Stimulated activated CD8-positive, alpha-beta memory T cell treated with anti-CD3 and anti-CD28 coated beads, Interleukin-2, amount 100 ng/mL, for 48 hours (primary cell): ENCODE data around the gene MYH11.
"Not testable (repeated sequence)": the region's sequence is repeated elsewhere in the genome, so short reads cannot be mapped to it uniquely, and the experiment has no call there.

ENCODE experiments used
- DNase-seq, 2 donors: peaks; one replicate each; pipeline ENCODE4 v3.0.0-alpha.2; 2020; ENCODE audit warnings: low read depth in 2 of 2

Gene MYH11

DNA sequence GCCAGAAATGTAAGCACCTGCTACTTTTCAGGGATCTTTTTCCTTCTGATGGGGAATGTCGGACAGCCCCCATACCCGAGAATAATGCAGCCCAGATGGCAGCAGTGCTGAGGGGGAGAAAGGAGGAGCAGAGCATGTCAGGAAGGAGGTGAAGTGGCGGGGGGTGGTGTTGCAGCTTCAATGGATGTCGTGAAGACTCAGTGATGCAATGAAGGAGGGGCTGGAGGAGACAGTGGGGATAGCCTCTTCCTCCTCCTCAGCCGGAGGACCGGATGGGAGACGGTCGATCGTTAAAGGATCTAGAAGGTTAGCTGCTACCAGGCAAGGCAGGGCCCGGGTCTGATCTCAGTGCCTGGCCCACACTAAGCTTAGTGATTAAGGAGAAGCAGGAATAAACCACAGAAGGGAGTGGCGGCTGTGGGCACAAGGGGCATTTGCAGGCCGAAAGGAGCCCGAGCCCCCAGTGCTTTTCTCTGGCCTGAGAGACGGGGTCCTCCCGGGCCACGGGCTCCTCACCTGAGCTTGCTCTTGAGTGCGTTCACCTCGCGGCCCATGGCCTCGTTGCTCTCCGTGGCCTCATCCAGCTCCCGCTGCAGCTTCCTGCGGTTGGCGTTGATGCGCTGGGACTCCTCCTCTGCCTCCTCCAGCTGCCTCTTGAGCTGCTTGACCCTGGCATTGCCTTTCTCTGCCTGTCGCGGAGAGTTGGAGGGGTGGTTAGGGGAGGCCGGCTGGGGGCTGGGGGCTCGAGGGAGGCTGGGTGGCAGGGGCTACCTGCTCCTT lies 142.2 kb downstream of the MYH11 start:
- no peak for DNase-seq

DNA sequence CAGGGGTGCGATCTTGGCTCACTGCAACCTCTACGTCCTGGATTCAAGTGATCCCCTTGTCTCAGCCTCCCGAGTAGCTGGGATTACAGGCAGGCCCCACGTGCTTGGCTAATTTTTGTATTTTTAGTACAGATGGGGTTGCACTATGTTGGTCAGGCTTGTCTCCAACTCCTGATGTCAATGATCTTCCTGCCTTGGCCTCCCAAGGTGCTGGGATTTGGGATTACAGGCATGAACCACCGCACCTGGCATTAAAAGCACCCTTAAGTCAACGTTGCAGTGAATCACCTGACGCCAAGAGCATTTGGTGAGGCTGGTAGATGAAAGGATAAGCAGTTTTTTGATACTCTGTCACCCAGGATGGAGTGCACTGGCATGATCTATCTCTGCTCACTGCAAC lies 147.8 kb downstream of the MYH11 start:
- no peak for DNase-seq

DNA sequence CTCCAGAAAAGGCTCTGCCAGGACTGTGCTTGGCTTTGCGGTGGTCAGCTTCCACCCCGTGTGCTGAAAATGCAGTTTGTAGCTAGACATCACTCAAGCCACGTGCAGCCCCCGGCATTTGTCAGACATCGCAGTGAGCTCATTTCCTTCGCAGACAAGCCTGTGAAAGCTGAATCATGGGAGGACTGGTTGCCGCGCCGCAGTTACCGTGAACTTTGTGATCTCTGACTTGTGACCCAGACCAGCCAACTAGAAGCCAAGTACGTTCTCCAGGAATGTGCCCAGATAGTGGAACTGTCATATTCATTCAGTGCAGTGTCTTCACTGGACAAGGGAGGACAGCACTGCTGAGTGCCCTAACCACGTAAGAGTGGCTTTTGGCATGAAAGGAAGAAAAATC lies 148.7 kb downstream of the MYH11 start:
- no peak for DNase-seq

DNA sequence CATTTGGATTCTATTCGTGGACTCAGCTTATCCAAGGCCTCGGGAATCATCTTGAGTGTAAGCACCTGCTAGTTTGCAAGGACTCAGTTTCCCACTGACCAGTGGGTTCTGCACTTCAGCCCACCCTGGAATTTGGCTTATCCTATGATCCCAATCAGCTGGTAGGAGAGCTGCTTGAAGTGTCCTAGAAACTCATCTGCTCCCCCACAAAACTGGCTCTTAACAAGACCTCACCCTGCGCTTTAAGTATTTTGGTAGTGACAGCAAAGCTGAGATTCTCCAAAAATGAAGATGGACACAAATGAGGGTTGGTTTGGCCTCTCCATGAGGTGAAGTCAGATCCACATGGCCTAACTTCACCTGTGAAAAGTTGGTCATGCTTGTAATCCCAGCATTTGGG lies 149.5 kb downstream of the MYH11 start:
- no peak for DNase-seq

DNA sequence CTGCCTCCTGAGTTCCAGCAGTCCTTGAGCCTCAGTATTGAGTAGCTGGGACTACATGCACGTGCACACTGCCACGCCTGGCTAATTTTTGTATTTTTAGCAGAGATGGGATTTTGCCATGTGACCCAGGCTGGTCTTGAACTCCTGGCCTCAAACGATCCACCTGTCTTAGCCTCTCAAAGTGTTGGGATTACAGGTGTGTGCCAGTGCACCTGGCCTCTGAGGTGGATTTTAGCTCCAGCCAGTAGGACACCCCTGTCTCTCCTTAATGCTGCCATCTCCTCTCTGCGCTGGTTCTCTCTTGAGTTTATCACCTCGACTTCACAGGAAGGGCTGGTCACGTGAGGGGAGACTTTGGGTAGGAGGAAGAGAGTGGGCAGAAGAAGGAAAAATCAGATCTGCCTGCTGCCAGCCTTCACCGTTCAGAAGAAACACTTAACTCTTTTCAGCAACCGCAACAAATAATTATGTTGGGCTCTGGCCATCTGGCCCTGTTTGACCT lies 151.7 kb downstream of the MYH11 start:
- DNase-seq, result no peak

DNA sequence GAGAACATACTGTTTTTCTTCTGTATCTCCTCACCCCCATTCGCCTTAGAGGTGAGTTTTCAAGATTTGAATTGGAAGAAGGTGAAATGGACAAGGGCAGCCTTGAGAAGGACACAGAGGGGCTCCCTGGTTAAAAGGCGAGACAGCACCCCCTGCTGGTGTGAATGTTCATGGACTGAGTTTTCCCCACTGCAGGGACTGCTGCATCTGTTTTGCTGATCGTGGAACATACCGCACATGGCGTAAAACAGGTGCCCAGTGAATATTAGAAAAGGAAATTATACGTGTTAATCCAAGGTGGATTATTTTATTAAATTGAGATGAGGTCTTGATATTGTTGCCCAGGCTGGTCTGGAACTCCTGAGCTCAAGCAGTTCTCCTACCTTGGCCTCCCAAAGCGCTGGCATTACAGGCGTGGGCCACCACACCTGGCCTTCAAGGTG lies 152.3 kb downstream of the MYH11 start:
- peak; percentile 54 to 70 for DNase-seq

DNA sequence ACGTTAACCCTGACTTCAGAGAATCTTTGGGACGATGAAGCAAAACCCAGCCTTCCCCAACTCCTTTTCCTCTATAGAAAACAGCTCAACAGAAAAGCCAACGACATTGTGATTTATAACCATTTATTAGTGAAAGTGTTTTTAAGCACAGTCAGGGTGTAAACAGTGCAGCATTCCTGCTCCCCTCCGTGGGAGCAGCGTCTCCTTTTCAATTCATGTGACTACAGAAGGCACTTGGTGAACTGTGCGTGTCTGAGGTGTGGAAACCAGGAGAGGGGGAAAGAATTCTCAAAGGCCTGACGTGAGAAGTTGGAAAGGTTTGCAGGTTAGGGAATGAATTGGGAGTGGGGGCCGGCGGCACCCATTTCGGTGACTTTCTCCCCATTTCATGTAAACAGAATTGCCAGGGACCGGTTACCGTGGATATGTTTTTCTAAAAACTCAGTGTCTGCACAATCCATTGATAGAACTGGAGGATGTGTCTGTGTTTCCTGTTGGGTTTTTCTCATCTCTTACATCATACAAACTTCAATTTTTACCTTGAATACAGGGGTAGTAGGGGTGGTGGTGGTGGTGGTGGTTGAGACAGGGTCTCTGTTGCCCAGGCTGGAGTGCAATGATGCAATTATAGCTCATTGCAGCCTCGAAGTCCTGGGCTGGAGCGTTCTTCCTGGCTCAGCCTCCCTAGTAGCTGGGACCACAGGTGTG lies 153.6 kb downstream of the MYH11 start:
- DNase-seq, result no peak

DNA sequence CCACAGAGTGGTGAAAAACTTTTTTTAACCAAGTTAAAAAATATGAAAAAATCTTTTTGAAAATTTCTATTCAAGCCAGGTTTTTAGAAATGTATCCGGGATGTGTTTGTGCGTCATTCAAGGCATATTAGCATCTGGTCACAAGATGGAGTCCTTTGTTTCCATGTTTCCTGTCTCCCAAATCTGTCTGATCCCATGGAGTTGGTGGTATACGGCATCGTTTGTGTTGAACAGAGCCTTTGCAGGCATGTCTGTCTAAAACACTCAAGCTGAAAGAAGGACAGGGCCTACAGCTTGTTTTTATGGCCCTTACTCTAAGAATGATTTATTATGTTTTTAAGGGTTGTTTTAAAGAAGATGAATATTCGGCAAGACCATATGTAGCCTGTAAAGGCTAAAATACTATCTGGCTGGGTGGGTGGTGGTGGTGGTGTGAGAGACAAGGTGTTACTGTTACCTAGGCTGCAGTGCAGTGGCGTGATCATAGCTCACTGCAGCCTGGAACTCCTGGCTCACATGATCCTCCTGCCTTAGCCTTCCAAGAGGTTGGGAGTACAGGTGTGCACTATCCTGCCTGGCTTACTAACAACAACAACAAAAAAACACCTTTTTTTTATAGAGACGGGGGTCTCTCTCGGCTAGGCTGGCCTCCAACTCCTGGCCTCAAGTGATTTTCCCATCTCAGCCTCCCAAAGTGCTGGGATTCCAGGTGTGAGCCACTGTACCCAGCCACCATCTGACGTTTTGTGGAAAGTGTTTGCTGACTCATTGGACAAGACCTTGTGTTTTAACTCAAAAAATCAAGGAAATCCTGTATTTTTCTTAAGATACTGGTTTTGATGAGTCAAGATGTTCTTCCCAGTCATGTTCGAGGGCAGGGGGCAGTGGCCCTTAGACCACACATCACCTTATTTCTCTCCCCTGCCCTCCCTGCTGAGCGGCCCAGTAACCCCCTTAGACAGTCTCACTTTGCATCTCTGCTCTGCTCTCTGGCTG lies 154.6 kb downstream of the MYH11 start:
- DNase-seq, result no peak

DNA sequence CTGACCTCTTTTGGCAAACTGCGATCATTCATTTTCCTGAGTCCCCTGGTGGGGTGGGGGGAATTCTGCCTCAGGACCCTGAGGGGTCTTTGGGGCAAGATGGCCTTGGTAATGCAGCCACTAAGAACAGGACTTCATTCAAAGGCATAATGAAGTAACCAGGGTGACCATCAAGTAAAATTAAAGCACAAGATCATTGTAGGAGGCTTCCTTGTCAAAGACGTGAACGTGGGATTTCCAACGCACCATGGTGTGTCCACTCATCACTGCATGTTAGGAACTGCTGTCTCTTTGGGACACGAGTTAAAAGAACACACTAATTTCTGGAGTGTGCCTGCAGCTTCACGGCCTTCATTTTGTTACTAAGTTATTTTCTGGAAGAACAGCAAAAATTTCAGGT lies 155.5 kb downstream of the MYH11 start:
- DNase-seq, result no peak

DNA sequence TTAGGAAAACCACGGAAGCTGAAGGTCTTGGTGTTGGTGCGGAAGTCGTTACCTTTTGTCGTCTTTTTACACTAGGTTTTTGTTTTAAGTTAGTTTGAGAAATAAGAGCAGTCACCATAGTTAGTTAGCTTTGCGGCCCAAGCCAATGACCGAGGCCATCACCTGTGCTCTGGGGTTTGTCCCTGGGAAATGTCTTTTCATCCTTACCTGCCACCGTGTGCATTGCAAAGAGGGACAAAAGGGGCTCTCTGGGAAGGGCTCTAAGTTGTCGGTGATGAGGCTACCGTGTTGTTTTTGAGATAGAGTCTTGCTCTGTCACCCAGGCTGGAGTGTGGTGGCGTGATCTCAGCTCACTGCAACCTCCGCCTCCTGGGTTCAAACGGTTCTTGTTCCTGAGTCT lies 157.0 kb downstream of the MYH11 start:
- DNase-seq, result no peak

DNA sequence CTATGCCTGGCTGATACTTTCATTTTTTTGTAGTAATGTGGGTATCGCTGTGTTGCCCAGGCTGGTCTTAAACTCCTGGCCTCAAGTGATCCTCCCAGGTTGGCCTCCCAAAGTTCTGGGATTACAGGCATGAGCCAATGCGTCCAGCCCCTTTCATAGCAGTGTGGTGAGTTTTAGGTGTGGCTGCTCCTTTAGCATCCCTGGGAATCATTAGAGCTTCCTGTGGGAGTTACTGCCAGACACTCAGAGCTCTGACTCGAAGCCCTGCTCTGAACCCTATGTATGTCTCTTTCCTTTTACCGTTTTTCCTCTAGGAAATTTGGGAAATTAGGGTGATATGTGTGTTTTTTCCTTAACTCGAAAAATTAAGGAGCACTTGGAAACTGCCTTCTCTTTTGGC lies 162.3 kb downstream of the MYH11 start:
- DNase-seq, result no peak

DNA sequence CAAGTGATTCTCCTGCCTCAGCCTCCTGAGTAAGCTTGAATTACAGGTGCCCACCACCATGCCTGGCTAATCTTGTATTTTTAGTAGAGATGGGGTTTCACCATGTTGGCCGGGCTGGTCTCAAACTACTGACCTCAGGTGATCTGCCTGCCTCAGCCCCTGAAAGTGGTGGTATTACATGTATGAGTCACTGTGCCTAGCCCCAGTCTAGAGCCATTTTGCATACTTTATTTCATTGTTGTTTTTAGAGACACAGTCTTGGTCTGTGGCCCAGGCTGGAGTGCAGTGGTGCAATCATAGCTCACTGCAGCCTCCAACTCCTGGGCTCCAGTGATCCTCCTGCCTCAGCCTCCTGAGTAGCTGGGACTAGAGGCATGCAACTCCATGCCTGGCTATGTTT lies 164.3 kb downstream of the MYH11 start:
- not testable (repeated sequence) for DNase-seq

DNA sequence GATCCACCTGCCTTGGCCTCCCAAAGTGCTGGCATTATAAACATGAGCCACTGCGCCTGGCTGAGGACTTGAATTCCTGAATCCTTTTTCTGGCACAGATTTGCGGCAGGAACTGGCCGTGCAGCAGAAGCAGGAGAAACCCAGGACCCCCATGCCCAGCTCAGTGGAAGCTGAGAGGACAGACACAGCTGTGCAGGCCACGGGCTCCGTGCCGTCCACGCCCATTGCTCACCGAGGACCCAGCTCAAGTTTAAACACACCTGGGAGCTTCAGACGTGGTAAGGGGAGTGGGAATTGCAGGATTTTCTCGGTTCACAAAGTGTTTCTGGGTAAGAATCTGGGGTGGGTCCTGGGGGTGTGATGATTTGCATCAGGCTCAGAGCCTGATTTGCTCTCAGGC lies 165.8 kb downstream of the MYH11 start:
- DNase-seq, result no peak

DNA sequence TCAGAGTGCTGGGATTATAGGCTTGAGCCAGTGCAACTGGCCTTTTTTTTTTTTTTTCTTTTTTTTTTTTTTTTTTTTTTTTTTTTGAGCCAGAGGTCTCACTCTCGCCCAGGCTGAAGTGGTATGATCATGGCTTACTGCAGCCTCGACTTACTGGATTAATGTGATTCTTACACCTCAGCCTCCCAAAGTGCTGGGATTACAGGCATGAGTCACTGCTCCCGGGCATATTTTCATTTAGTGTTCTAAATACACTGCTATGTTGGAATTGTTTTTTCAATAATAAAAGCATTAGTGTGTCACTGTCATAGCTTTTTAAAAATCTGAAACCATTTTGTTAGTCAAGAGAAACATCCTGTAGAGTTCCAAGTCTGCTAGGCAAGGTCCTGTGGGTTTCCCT lies 166.5 kb downstream of the MYH11 start:
- no peak for DNase-seq

DNA sequence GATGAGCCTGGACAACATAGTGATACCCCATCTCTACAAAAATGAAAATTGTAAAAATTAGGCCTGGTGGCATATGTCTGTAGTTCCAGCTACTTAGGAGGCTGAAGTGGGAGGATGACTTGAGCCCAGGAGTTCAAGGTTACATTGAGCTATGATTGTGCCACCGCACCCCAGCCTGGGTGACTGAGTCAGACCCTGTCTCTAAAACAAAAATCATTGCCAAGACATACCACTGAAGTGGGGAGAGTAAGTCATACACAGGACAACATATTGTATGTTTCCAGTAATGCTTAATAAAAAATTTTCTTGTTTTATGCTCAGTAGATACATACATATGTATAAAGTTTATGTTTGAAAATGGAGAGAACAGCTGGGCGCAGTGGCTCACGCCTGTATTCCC lies 167.5 kb downstream of the MYH11 start:
- no peak for DNase-seq

DNA sequence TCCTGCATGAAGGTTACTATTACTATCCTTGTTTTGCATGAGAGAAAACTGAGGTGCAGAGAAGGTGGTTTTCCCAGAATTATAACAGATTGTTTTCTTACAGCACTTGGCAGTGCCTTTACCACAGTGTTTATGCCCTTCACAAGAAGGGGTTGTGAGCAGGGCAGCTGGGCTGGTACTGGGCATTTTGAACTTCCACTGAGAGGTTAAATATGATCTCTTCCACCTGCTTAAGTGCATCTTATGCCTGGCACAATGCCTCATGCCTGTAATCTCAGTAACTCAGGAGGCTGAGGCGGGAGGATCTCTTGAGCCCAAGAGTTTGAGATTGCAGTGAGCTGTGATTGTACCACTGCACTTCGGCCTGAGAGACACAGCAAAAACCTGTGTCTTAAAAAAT lies 170.5 kb downstream of the MYH11 start:
- DNase-seq, result no peak

DNA sequence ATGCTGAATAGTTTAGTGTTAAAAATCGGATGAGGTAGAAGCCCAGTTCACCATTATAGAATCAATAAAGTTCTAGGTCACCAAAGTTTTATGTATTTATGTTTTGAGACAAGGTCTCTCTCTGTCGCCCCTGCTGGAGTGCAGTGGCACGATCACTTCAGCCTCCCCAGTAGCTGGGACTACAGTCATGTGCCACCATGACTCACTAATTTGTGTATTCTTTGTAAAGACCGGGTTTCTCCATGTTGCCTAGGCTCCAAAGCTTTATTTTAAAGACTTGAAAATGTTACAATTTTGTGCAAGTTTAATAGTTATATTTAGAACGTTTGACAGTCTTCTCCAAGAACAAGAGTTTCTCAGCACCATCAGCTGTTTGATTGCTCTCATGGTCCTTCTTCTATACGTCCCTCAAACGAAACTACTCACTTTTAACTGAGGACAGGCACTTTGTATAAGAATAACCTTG lies 174.7 kb downstream of the MYH11 start:
- DNase-seq, result peak in 1 of 2 donors; percentile 32

DNA sequence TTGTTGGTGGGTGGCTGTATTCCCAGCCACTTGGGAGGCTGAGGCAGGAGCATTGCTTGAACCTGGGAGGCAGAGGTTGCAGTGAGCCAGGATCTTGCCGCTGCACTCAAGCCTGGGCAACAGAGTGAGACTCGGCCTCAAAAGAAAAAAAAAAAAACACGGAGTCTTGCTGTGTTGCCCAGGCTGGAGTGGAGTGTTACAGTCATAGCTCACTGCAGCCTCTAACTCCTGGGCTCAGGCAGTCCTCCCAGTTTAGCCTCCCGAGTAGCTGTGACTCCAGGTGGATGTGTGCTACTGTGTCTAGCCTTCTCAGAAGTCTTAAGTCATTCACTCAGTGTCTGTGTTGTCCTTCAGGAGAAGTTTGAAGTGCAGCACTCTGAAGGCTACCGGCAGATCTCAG lies 179.4 kb downstream of the MYH11 start:
- no peak for DNase-seq

DNA sequence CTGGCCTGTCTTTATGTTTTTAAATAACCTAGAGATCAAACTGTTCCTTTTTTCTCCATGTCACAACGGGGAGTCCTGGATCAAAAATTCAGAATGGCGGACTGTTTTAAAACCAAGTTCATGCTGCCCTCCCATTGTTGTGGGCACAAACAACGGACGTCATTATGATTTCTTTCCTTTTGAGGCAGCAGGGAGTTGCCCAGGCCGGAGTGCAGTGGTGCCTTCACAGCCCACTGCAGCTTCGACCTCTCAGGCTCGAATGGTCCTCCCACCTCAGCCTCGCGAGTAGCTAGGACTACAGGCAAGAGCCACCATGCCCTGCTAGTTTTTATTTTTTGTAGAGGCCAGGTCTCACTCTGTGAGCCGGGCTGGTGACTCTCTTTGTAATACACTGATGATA lies 180.3 kb downstream of the MYH11 start:
- DNase-seq, result no peak

DNA sequence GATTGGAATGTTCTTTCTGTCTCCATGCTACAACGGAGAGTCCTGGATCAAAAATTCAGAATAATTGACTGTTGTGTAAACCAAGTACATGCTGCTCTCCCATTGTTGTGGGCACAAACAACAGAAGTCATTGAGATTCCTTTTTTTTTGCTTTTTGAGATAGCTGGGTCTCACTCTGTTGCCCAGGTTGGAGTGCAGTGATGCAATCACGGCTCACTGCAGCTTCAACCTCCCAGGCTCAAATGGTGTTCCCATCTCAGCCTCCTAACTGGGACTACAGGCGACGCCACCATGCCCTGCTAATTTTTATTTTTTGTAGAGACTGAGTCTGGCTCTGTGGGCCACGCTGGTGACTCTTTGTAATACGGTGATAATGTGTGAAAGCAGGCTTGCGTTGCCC lies 182.3 kb downstream of the MYH11 start:
- no peak for DNase-seq

DNA sequence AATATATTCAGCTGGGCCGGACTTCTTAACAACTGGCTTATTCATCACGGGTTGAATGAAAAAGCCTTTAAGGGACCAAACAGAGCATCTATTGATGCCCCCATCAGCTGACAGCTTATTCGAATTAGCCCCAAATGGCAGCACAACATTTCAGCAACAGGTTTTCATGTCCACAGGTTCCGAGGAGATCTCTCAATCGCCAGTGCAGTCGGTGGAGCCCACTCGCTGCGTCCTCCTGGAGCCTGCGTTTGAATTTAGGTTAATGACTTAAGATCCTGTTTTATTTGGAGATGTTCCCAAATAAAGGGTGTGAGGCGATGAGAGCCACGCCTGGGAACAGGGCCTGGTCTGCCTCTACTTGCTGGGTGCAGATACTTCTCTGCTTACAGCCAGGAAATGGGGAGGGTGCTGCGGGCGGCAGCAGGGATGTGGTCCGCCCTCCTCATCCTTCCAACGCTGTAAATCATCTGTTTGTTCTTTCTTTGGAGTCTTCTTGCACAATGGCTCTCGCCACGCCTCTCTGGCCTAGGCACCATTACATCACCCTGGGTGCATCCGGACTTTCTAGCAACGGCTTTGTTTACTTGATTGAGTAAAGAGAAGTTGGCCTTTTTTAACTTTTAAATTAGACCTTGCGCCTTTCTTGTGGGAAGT lies 184.2 kb downstream of the MYH11 start:
- peak; percentile 15 to 40 for DNase-seq
